Endothelial cell of hepatic sinusoid (primary cell): Measurements from ENCODE around the gene FYCO1.
"Not testable (repeated sequence)": the region's sequence is repeated elsewhere in the genome, so short reads cannot be mapped to it uniquely, and the experiment has no call there.

Source experiments
- in situ Hi-C: cut with HindIII; loops from 2 replicates; pipeline ENCODE4 v1.10.0; 2017; ENCODE audit warnings: low sequenced_read_pairs

Gene FYCO1

GRCh38 chr3:45995236-45996192 lies at the start of gene FYCO1:
Gene FYCO1 (minus strand): TSS chr3:45995824. CDS start chr3:45984910, 10,914 bp downstream.
- in situ Hi-C loops: no loop called here

- in situ Hi-C loops: no loop called here
Observed at GRCh38 chr3:46038916-46039315, 43.3 kb upstream of the FYCO1 start.

- in situ Hi-C loops: not testable (repeated sequence)
Observed at GRCh38 chr3:46038071-46038470, 42.4 kb upstream of the FYCO1 start.

- in situ Hi-C loops: no loop called here
Observed at GRCh38 chr3:46036191-46036590, 40.6 kb upstream of the FYCO1 start.

- in situ Hi-C loops: no loop called here
Observed at GRCh38 chr3:46031747-46032146, 36.1 kb upstream of the FYCO1 start.

GRCh38 chr3:46031269-46031668 lies 35.6 kb upstream of the FYCO1 start:
- in situ Hi-C loops: no loop called here

- in situ Hi-C loops: no loop called here
Observed at GRCh38 chr3:46030626-46031025, 35.0 kb upstream of the FYCO1 start.

GRCh38 chr3:46029953-46030543 lies 34.4 kb upstream of the FYCO1 start:
- in situ Hi-C loops: no loop called here

- in situ Hi-C loops: no loop called here
Observed at GRCh38 chr3:46027736-46028397, 32.2 kb upstream of the FYCO1 start.

GRCh38 chr3:46027021-46027705 lies 31.5 kb upstream of the FYCO1 start, which contains the start of gene XCR1:
Gene XCR1 (minus strand): TSS chr3:46027483. CDS start chr3:46021947, 5,536 bp downstream.
- in situ Hi-C loops: no loop called here

GRCh38 chr3:46025139-46025538 lies 29.5 kb upstream of the FYCO1 start:
- in situ Hi-C loops: no loop called here

- in situ Hi-C loops: no loop called here
Observed at GRCh38 chr3:46024131-46024530, 28.5 kb upstream of the FYCO1 start.

GRCh38 chr3:46022909-46023785 lies 27.5 kb upstream of the FYCO1 start:
- in situ Hi-C loops: no loop called here

- in situ Hi-C loops: no loop called here
Observed at GRCh38 chr3:46021516-46021915, 25.9 kb upstream of the FYCO1 start.

- in situ Hi-C loops: no loop called here
Observed at GRCh38 chr3:46020766-46021510, 25.3 kb upstream of the FYCO1 start.

- in situ Hi-C loops: no loop called here
Observed at GRCh38 chr3:46019707-46020106, 24.1 kb upstream of the FYCO1 start.

- in situ Hi-C loops: no loop called here
Observed at GRCh38 chr3:46017720-46018119, 22.1 kb upstream of the FYCO1 start.

GRCh38 chr3:46013316-46014094 lies 17.9 kb upstream of the FYCO1 start:
- in situ Hi-C loops: no loop called here

- in situ Hi-C loops: no loop called here
Observed at GRCh38 chr3:46012246-46012645, 16.6 kb upstream of the FYCO1 start.
